ENCODE measurements around the gene EI24.

Gene EI24

DNA sequence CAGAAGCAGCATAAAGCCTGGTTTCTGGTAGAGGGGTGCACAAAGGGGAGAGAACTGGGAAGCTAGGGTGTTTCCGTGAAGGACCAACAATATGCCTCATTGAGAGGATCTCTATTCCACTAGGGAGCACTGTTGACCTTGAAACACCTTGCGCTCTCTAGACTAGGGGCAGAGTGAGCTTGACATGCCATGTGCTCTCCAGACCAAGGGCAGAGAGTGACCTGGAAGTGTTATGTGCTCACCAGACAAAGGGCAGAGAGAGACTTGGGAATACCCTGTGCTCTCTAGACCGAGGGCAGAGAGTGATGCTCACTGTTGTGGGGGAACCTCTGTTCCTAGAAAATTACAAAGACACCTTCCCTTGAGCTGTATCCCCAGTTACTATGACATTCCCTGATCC, 15.2 kb upstream of the EI24 start:
- peak overlapping the region; percentile 16 for H3K4me3 ChIP-seq (ENCODE audit: low read length)
- no CpG with 5 or more reads among the region's 3 CpGs for WGBS (ENCODE audit: extremely low coverage, insufficient coverage, low lambda C conversion rate)
- H3K4ac ChIP-seq (ENCODE audit: low read depth, low read length), result no peak overlapping the region

DNA sequence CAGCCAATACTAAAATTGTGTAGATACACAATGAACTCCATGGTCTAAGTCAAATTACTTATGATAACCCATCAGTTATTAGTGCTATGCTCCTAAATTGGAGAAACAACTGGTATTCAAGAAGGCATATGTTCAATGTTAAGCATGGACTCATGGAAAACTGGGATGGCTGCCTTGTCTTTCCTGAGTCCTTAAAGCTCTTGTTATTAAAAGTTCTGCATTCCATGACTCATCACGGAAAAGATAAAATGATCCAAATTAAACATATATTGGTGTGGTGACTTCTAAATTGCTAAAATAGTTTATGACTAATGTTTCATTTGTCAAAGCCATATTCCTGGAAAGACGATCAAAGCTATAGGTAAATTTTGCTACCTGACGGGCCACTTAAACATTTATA, 9.4 kb upstream of the EI24 start:
- WGBS (ENCODE audit: extremely low coverage, insufficient coverage, low lambda C conversion rate), result no CpG with 5 or more reads among the region's 3 CpGs

More for the DNA sequence above, 15.2 kb upstream of the EI24 start:
- H2AK5ac ChIP-seq (ENCODE audit: low read length), result no peak overlapping the region
- no peak for DNase-seq
- H3K27ac ChIP-seq (ENCODE audit: low read depth, low read length), result no peak overlapping the region
- no peaks in the 10 kb centered on the region for H3K4me1 ChIP-seq (ENCODE audit: control insufficient read depth, low read depth, low read length)
- H2BK5ac ChIP-seq (ENCODE audit: low read length), result no peak overlapping the region
- no peaks in the 10 kb centered on the region for H3K79me1 ChIP-seq (ENCODE audit: low read length)
- H3K36me3 ChIP-seq (ENCODE audit: control insufficient read depth, insufficient read depth, low read length), result no peaks in the 10 kb centered on the region
- no peak overlapping the region for H3K4me2 ChIP-seq (ENCODE audit: low read length)
- no peak overlapping the region for H3K18ac ChIP-seq (ENCODE audit: low read length)
- no peaks in the 10 kb centered on the region for H3K27me3 ChIP-seq (ENCODE audit: insufficient read depth, low read length, poor library complexity)
- no peak overlapping the region for H2BK15ac ChIP-seq (replicated peaks; ENCODE audit: low read depth)
- no peak overlapping the region for H2BK120ac ChIP-seq (ENCODE audit: low read depth, low read length)
- no peak overlapping the region for H4K8ac ChIP-seq (ENCODE audit: low read depth, low read length)
- no peak overlapping the region for H3K9ac ChIP-seq (ENCODE audit: low read length)
- H4K5ac ChIP-seq (ENCODE audit: low read length), result no peak overlapping the region
- H3K23ac ChIP-seq (ENCODE audit: low read length), result no peak overlapping the region
- no peaks in the 10 kb centered on the region for H3K79me2 ChIP-seq (ENCODE audit: control insufficient read depth, insufficient read depth, low read length)
- no peak overlapping the region for H3K56ac ChIP-seq (ENCODE audit: low read length)

GRCh38 chr11:125561924-125562323, 7.4 kb upstream of the EI24 start:
- H4K5ac ChIP-seq (ENCODE audit: low read length), result no peak overlapping the region
- no peaks in the 10 kb centered on the region for H3K79me2 ChIP-seq (ENCODE audit: control insufficient read depth, insufficient read depth, low read length)
- H3K56ac ChIP-seq (ENCODE audit: low read length), result no peak overlapping the region
- no peak overlapping the region for H3K9ac ChIP-seq (ENCODE audit: low read length)
- no peak overlapping the region for H3K18ac ChIP-seq (ENCODE audit: low read length)
- no peak overlapping the region for H4K8ac ChIP-seq (ENCODE audit: low read depth, low read length)
- no peaks in the 10 kb centered on the region for H3K4me1 ChIP-seq (ENCODE audit: control insufficient read depth, low read depth, low read length)
- DNase-seq, result no peak
- no peak overlapping the region for H2BK5ac ChIP-seq (ENCODE audit: low read length)
- no peak overlapping the region for H3K4me3 ChIP-seq (ENCODE audit: low read length)
- no peak overlapping the region for H2BK120ac ChIP-seq (ENCODE audit: low read depth, low read length)
- H3K36me3 ChIP-seq (ENCODE audit: control insufficient read depth, insufficient read depth, low read length), result no peaks in the 10 kb centered on the region
- H2AK5ac ChIP-seq (ENCODE audit: low read length), result no peak overlapping the region
- H3K27me3 ChIP-seq (ENCODE audit: insufficient read depth, low read length, poor library complexity), result no peaks in the 10 kb centered on the region
- no CpG with 5 or more reads among the region's 1 CpG for WGBS (ENCODE audit: extremely low coverage, insufficient coverage, low lambda C conversion rate)
- no peak overlapping the region for H2BK15ac ChIP-seq (replicated peaks; ENCODE audit: low read depth)
- no peak overlapping the region for H3K23ac ChIP-seq (ENCODE audit: low read length)
- no peaks in the 10 kb centered on the region for H3K79me1 ChIP-seq (ENCODE audit: low read length)
- no peak overlapping the region for H3K27ac ChIP-seq (ENCODE audit: low read depth, low read length)
- H3K4ac ChIP-seq (ENCODE audit: low read depth, low read length), result no peak overlapping the region
- H3K4me2 ChIP-seq (ENCODE audit: low read length), result no peak overlapping the region

More for the DNA sequence above, 9.4 kb upstream of the EI24 start:
- Histone ChIP-seq H3K56ac (ENCODE audit: low read length) (no peak overlapping the region), H3K27ac (ENCODE audit: low read depth, low read length) (no peak overlapping the region), H3K23ac (ENCODE audit: low read length) (no peak overlapping the region), H3K4me2 (ENCODE audit: low read length) (no peak overlapping the region), H4K8ac (ENCODE audit: low read depth, low read length) (no peak overlapping the region), H2AK5ac (ENCODE audit: low read length) (no peak overlapping the region), H2BK15ac (replicated peaks; ENCODE audit: low read depth) (no peak overlapping the region), H3K4me1 (ENCODE audit: control insufficient read depth, low read depth, low read length) (no peaks in the 10 kb centered on the region), H2BK5ac (ENCODE audit: low read length) (no peak overlapping the region), H3K18ac (ENCODE audit: low read length) (no peak overlapping the region), H3K9ac (ENCODE audit: low read length) (no peak overlapping the region), H2BK120ac (ENCODE audit: low read depth, low read length) (no peak overlapping the region), H3K27me3 (ENCODE audit: insufficient read depth, low read length, poor library complexity) (no peaks in the 10 kb centered on the region), H3K36me3 (ENCODE audit: control insufficient read depth, insufficient read depth, low read length) (no peaks in the 10 kb centered on the region), H3K79me2 (ENCODE audit: control insufficient read depth, insufficient read depth, low read length) (no peaks in the 10 kb centered on the region), H3K4me3 (ENCODE audit: low read length) (no peak overlapping the region), H3K79me1 (ENCODE audit: low read length) (no peaks in the 10 kb centered on the region), H4K5ac (ENCODE audit: low read length) (no peak overlapping the region), H3K4ac (ENCODE audit: low read depth, low read length) (no peak overlapping the region)
- no peak for DNase-seq

GRCh38 chr11:125562430-125562829, 6.8 kb upstream of the EI24 start:
- no peaks in the 10 kb centered on the region for H3K36me3 ChIP-seq (ENCODE audit: control insufficient read depth, insufficient read depth, low read length)
- no peaks in the 10 kb centered on the region for H3K27me3 ChIP-seq (ENCODE audit: insufficient read depth, low read length, poor library complexity)
- WGBS (ENCODE audit: extremely low coverage, insufficient coverage, low lambda C conversion rate), result no CpG with 5 or more reads among the region's 4 CpGs
- no peak overlapping the region for H3K18ac ChIP-seq (ENCODE audit: low read length)
- no peak overlapping the region for H3K4ac ChIP-seq (ENCODE audit: low read depth, low read length)
- no peak overlapping the region for H3K4me3 ChIP-seq (ENCODE audit: low read length)
- H2AK5ac ChIP-seq (ENCODE audit: low read length), result no peak overlapping the region
- H3K79me2 ChIP-seq (ENCODE audit: control insufficient read depth, insufficient read depth, low read length), result no peaks in the 10 kb centered on the region
- H4K5ac ChIP-seq (ENCODE audit: low read length), result no peak overlapping the region
- no peaks in the 10 kb centered on the region for H3K4me1 ChIP-seq (ENCODE audit: control insufficient read depth, low read depth, low read length)
- H4K8ac ChIP-seq (ENCODE audit: low read depth, low read length), result no peak overlapping the region
- no peak overlapping the region for H2BK15ac ChIP-seq (replicated peaks; ENCODE audit: low read depth)
- no peak overlapping the region for H3K9ac ChIP-seq (ENCODE audit: low read length)
- H2BK120ac ChIP-seq (ENCODE audit: low read depth, low read length), result no peak overlapping the region
- no peak overlapping the region for H3K4me2 ChIP-seq (ENCODE audit: low read length)
- no peak overlapping the region for H3K23ac ChIP-seq (ENCODE audit: low read length)
- no peak overlapping the region for H3K56ac ChIP-seq (ENCODE audit: low read length)
- no peak overlapping the region for H3K27ac ChIP-seq (ENCODE audit: low read depth, low read length)
- no peak overlapping the region for H2BK5ac ChIP-seq (ENCODE audit: low read length)
- no peak for DNase-seq
- no peaks in the 10 kb centered on the region for H3K79me1 ChIP-seq (ENCODE audit: low read length)

DNA sequence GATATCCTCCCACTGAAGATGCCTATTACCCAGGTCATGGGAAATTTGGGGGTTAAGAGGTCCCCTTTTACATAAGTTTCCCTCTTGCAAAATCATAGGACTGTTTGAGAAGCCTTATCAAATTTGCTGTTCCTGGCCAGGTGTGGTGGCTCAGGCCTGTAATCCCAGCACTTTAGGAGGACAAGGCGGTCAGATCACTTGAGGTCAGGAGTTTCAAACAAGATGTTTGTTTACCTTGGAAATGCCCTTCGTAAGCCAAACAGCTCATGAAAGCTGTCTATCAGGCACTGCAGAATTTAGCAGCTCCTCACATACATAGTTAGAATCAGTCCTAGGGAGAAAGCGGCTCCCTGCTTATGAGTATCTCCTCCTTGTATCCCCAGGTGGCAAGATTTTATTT, 4.9 kb upstream of the EI24 start:
- no peaks in the 10 kb centered on the region for H3K79me2 ChIP-seq (ENCODE audit: control insufficient read depth, insufficient read depth, low read length)
- H2BK15ac ChIP-seq (replicated peaks; ENCODE audit: low read depth), result no peak overlapping the region
- no peaks in the 10 kb centered on the region for H3K4me1 ChIP-seq (ENCODE audit: control insufficient read depth, low read depth, low read length)
- no peak overlapping the region for H3K4me3 ChIP-seq (ENCODE audit: low read length)
- H3K36me3 ChIP-seq (ENCODE audit: control insufficient read depth, insufficient read depth, low read length), result no peaks in the 10 kb centered on the region
- no peak overlapping the region for H2BK120ac ChIP-seq (ENCODE audit: low read depth, low read length)
- H2AK5ac ChIP-seq (ENCODE audit: low read length), result no peak overlapping the region
- H3K18ac ChIP-seq (ENCODE audit: low read length), result no peak overlapping the region
- no peak overlapping the region for H3K4ac ChIP-seq (ENCODE audit: low read depth, low read length)
- no peaks in the 10 kb centered on the region for H3K79me1 ChIP-seq (ENCODE audit: low read length)
- no peak overlapping the region for H3K27ac ChIP-seq (ENCODE audit: low read depth, low read length)
- no peaks in the 10 kb centered on the region for H3K27me3 ChIP-seq (ENCODE audit: insufficient read depth, low read length, poor library complexity)
- no peak overlapping the region for H3K56ac ChIP-seq (ENCODE audit: low read length)
- no peak overlapping the region for H3K23ac ChIP-seq (ENCODE audit: low read length)
- H3K9ac ChIP-seq (ENCODE audit: low read length), result no peak overlapping the region
- H3K4me2 ChIP-seq (ENCODE audit: low read length), result no peak overlapping the region
- WGBS (ENCODE audit: extremely low coverage, insufficient coverage, low lambda C conversion rate), result no CpG with 5 or more reads among the region's 3 CpGs
- H4K5ac ChIP-seq (ENCODE audit: low read length), result no peak overlapping the region
- no peak overlapping the region for H4K8ac ChIP-seq (ENCODE audit: low read depth, low read length)
- H2BK5ac ChIP-seq (ENCODE audit: low read length), result no peak overlapping the region
- DNase-seq, result no peak

- H3K9ac ChIP-seq (ENCODE audit: low read length), result no peak overlapping the region
- H3K4me2 ChIP-seq (ENCODE audit: low read length), result no peak overlapping the region
- no CpG with 5 or more reads among the region's 4 CpGs for WGBS (ENCODE audit: extremely low coverage, insufficient coverage, low lambda C conversion rate)
- H3K4ac ChIP-seq (ENCODE audit: low read depth, low read length), result no peak overlapping the region
- no peak overlapping the region for H3K4me3 ChIP-seq (ENCODE audit: low read length)
- H4K8ac ChIP-seq (ENCODE audit: low read depth, low read length), result no peak overlapping the region
- no peaks in the 10 kb centered on the region for H3K27me3 ChIP-seq (ENCODE audit: insufficient read depth, low read length, poor library complexity)
- H2AK5ac ChIP-seq (ENCODE audit: low read length), result no peak overlapping the region
- H3K36me3 ChIP-seq (ENCODE audit: control insufficient read depth, insufficient read depth, low read length), result no peaks in the 10 kb centered on the region
- H2BK15ac ChIP-seq (replicated peaks; ENCODE audit: low read depth), result no peak overlapping the region
- H4K5ac ChIP-seq (ENCODE audit: low read length), result no peak overlapping the region
- peaks cover 12% of the 10 kb centered on the region for H3K79me1 ChIP-seq (ENCODE audit: low read length)
- no peak overlapping the region for H3K23ac ChIP-seq (ENCODE audit: low read length)
- H3K79me2 ChIP-seq (ENCODE audit: control insufficient read depth, insufficient read depth, low read length), result peaks cover 14% of the 10 kb centered on the region
- H3K18ac ChIP-seq (ENCODE audit: low read length), result no peak overlapping the region
- peaks cover 4% of the 10 kb centered on the region for H3K4me1 ChIP-seq (ENCODE audit: control insufficient read depth, low read depth, low read length)
- H2BK120ac ChIP-seq (ENCODE audit: low read depth, low read length), result no peak overlapping the region
- DNase-seq, result no peak
- H3K56ac ChIP-seq (ENCODE audit: low read length), result no peak overlapping the region
- no peak overlapping the region for H3K27ac ChIP-seq (ENCODE audit: low read depth, low read length)
- no peak overlapping the region for H2BK5ac ChIP-seq (ENCODE audit: low read length)
Measured at GRCh38 chr11:125566235-125566634, 3.0 kb upstream of the EI24 start.

Measured in mesendoderm (in vitro differentiated cells).